Astrocyte (in vitro differentiated cells and primary cell): ENCODE data around the gene FH. TPM values are rescaled to one million over a fixed set of nuclear protein-coding genes. Genes with fewer than 3 reads are reported as not detected.

Experiments used
- DNase-seq: peaks from one replicate; pipeline ENCODE4 v3.0.0-alpha.2; 2010; ENCODE audit warnings: low read depth
- FAIRE-seq: peaks from 2 replicates; lab custom pipeline; 2011; peaks lifted over from hg19 to GRCh38; lab: Jason Lieb, UNC
- H2AFZ ChIP-seq: 2 replicates; pipeline ENCODE4 v1.6.0; 2012; ENCODE audit warnings: low read depth, low read length, inconsistent platforms
- H3K27ac ChIP-seq: 2 replicates; pipeline ENCODE4 v1.5.1; 2011; ENCODE audit warnings: low read depth, low read length, inconsistent platforms
- H3K27me3 ChIP-seq: 2 replicates; pipeline ENCODE4 v1.6.0; 2011; ENCODE audit warnings: low read length, inconsistent platforms; ENCODE audit not compliant: insufficient read depth
- H3K36me3 ChIP-seq: 2 replicates; pipeline ENCODE4 v1.5.1; 2011; ENCODE audit warnings: low read length, inconsistent platforms; ENCODE audit not compliant: insufficient read depth
- H3K4me1 ChIP-seq: 2 replicates; pipeline ENCODE4 v1.5.1; 2011; ENCODE audit warnings: low read length, inconsistent platforms; ENCODE audit not compliant: insufficient read depth
- H3K4me2 ChIP-seq: 2 replicates; pipeline ENCODE4 v1.6.0; 2012; ENCODE audit warnings: low read length, inconsistent platforms
- H3K4me3 ChIP-seq: 2 replicates; pipeline ENCODE4 v1.5.1; 2011; ENCODE audit warnings: low read depth, mild to moderate bottlenecking, low read length, inconsistent platforms; ENCODE audit not compliant: insufficient read depth
- H3K79me2 ChIP-seq: 2 replicates; pipeline ENCODE4 v1.6.0; 2012; ENCODE audit warnings: mild to moderate bottlenecking, low read length, inconsistent platforms; ENCODE audit not compliant: insufficient read depth
- H3K9ac ChIP-seq: 2 replicates; pipeline ENCODE4 v1.6.0; 2012; ENCODE audit warnings: mild to moderate bottlenecking, low read length, inconsistent platforms
- H3K9me3 ChIP-seq: 2 replicates; pipeline ENCODE4 v1.5.1; 2012; ENCODE audit warnings: low read depth, mild to moderate bottlenecking, low read length, inconsistent platforms; ENCODE audit not compliant: insufficient read depth
- H4K20me1 ChIP-seq: 2 replicates; pipeline ENCODE4 v1.6.0; 2012; ENCODE audit warnings: low read length, inconsistent platforms; ENCODE audit not compliant: insufficient read depth
- H3K27ac Mint-ChIP-seq: one replicate; pipeline ENCODE4 v1.8.0; 2021; ENCODE audit warnings: mild to moderate bottlenecking, mixed read lengths; ENCODE audit not compliant: unreplicated experiment
- H3K27me3 Mint-ChIP-seq: one replicate; pipeline ENCODE4 v1.8.0; 2021; ENCODE audit warnings: low read depth, mixed read lengths; ENCODE audit not compliant: unreplicated experiment
- H3K36me3 Mint-ChIP-seq: one replicate; pipeline ENCODE4 v1.8.0; 2021; ENCODE audit warnings: low read depth, mixed read lengths; ENCODE audit not compliant: unreplicated experiment
- H3K4me1 Mint-ChIP-seq: one replicate; pipeline ENCODE4 v1.8.0; 2021; ENCODE audit warnings: low read depth, mixed read lengths; ENCODE audit not compliant: unreplicated experiment
- H3K4me3 Mint-ChIP-seq: one replicate; pipeline ENCODE4 v1.8.0; 2021; ENCODE audit warnings: mild to moderate bottlenecking, moderate library complexity, mixed read lengths; ENCODE audit not compliant: unreplicated experiment
- H3K9me3 Mint-ChIP-seq: one replicate; pipeline ENCODE4 v1.8.0; 2021; ENCODE audit warnings: mild to moderate bottlenecking, mixed read lengths; ENCODE audit not compliant: unreplicated experiment
- CTCF ChIP-seq: IDR thresholded peaks from 2 replicates; pipeline ENCODE4 v1.5.1; 2011; ENCODE audit warnings: low read depth, mild to moderate bottlenecking, inconsistent platforms, low read length, moderate library complexity; ENCODE audit not compliant: insufficient read depth
- EZH2 ChIP-seq: IDR thresholded peaks from 2 replicates; pipeline ENCODE4 v1.6.1; 2012; ENCODE audit warnings: mild to moderate bottlenecking, low read length, inconsistent platforms; ENCODE audit not compliant: insufficient read depth
- total RNA-seq: library from RNA; stranded (reverse); gene quantifications from 2 replicates; pipeline ENCODE4 v1.2.1, GENCODE V29; 2021

The FH gene
- total RNA-seq, 1 donor from 2014 or later: 49.4 TPM

DNA sequence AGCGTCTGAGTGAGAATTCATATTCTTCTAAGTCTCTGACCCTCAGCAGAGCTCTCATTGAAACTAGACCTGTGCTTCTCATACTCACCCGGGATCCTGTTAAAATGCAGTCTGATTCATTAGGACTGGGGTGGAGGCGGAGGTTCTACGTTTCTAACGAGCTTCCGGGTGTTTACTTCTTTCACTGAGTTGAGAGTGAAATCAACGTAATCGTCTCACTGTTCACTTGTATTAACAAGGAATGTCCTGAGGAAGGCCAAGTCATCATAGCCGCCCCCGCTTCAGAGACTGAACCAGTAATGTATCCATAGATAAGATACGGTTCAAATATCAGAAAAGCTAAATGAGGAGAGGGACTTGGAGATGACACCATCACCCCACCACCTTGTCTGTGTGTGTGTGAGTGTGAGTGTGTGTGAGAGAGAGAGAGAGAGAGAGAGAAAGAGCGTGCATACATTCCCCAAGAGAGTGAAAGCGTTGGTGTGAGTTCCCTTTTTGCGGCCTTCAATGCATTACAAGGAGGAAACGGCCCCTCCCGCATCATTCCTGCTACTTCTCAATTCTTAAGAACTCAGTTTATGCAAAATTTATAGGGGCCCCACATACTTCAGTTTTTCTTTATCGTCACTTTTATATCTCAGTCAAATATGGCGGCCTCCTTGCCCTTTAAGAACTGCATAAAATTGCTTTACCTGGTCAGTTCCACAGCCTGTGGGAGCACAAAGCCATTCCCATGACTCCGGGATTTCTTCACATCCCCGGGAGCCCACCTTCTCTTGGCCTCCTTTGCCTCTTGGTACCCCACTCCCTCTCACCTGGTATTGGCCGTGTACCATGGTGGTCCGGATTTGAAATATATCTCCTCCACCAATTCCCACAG lies 32.4 kb upstream of the FH start:
- H3K4me1 Mint-ChIP-seq: no peaks in the 10 kb centered on the region

DNA sequence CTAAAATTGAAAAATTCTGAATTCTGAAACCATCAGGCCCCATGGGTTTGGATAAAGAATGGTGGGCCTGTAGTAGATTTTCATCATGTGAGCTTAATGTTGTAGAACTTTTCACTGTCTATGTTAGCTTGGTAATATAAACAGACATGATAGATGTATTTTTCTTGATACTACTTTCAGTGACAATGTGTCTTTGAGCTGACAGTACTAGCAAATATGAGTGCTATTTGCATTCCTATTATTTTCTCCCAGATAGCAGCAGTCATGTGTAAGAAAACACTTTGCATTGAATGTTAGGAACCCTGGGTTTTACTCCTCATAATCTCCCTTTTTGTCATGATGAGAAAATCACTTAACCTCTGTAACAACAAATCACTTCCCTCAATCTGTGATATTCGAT lies 30.8 kb upstream of the FH start:
- Mint-ChIP-seq H3K27ac (no peak overlapping the region), H3K4me3 (no peak overlapping the region), H3K27me3 (peaks cover 2% of the 10 kb centered on the region), H3K4me1 (no peaks in the 10 kb centered on the region), H3K36me3 (no peaks in the 10 kb centered on the region), H3K9me3 (no peaks in the 10 kb centered on the region)
- Histone ChIP-seq H2AFZ (no peak overlapping the region), H3K4me2 (no peak overlapping the region), H3K9me3 (no peaks in the 10 kb centered on the region), H3K79me2 (no peaks in the 10 kb centered on the region), H4K20me1 (no peaks in the 10 kb centered on the region), H3K27me3 (no peaks in the 10 kb centered on the region), H3K4me1 (no peaks in the 10 kb centered on the region), H3K36me3 (no peaks in the 10 kb centered on the region), H3K27ac (no peak overlapping the region), H3K4me3 (no peak overlapping the region), H3K9ac (no peak overlapping the region)
- FAIRE-seq: no peak
- no peak for TF ChIP-seq CTCF
- no peak for TF ChIP-seq EZH2
- no peak for DNase-seq

More for the DNA sequence above, 32.4 kb upstream of the FH start:
- H3K4me1 ChIP-seq: no peaks in the 10 kb centered on the region
- H3K4me2 ChIP-seq: no peak overlapping the region
- H3K9me3 ChIP-seq: no peaks in the 10 kb centered on the region
- no peak overlapping the region for H3K9ac ChIP-seq
- H3K79me2 ChIP-seq: no peaks in the 10 kb centered on the region
- TF ChIP-seq CTCF: no peak
- H3K9me3 Mint-ChIP-seq: no peaks in the 10 kb centered on the region
- H3K27me3 Mint-ChIP-seq: peaks cover 2% of the 10 kb centered on the region
- no peaks in the 10 kb centered on the region for H3K36me3 ChIP-seq
- H3K27me3 ChIP-seq: no peaks in the 10 kb centered on the region
- H2AFZ ChIP-seq: no peak overlapping the region
- H3K36me3 Mint-ChIP-seq: no peaks in the 10 kb centered on the region
- H3K4me3 ChIP-seq: no peak overlapping the region
- FAIRE-seq: no peak
- no peak overlapping the region for H3K4me3 Mint-ChIP-seq
- no peak overlapping the region for H3K27ac Mint-ChIP-seq
- no peaks in the 10 kb centered on the region for H4K20me1 ChIP-seq
- no peak for DNase-seq
- H3K27ac ChIP-seq: no peak overlapping the region

DNA sequence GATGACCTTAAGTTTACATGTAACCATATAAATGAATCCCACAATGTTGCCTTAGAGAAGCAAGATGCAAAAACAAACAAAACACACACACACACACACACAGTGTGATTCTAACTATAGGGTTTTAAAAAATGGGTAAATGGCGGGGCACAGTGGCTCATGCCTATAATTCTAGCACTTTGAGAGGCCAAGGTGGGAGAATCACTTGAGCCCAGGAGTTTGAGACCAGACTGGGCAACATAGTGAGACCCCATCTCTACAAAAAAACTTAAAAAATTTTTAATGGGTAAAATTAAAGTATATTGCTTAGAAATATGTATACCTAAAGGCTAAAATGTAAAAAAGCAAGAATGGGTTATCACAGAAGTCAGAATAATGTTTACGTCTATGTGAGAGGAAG lies 28.5 kb upstream of the FH start:
- Histone ChIP-seq H2AFZ (no peak overlapping the region), H3K4me2 (no peak overlapping the region), H3K27me3 (no peaks in the 10 kb centered on the region), H3K9me3 (no peaks in the 10 kb centered on the region), H3K79me2 (no peaks in the 10 kb centered on the region), H3K27ac (no peak overlapping the region), H3K4me3 (no peak overlapping the region), H3K4me1 (no peaks in the 10 kb centered on the region), H4K20me1 (no peaks in the 10 kb centered on the region), H3K9ac (no peak overlapping the region), H3K36me3 (no peaks in the 10 kb centered on the region)
- no peaks in the 10 kb centered on the region for H3K36me3 Mint-ChIP-seq
- FAIRE-seq: no peak
- H3K9me3 Mint-ChIP-seq: no peaks in the 10 kb centered on the region
- peaks cover 2% of the 10 kb centered on the region for H3K27me3 Mint-ChIP-seq
- no peak for DNase-seq
- no peak for TF ChIP-seq EZH2
- no peak for TF ChIP-seq CTCF
- H3K27ac Mint-ChIP-seq: no peak overlapping the region
- H3K4me1 Mint-ChIP-seq: no peaks in the 10 kb centered on the region
- no peak overlapping the region for H3K4me3 Mint-ChIP-seq
